HG02852 (cell line): ENCODE measurements around the gene PDGFRA.
"Not testable (repeated sequence)": the region's sequence is repeated elsewhere in the genome, so short reads cannot be mapped to it uniquely, and the experiment has no call there.

Source experiments
- ATAC-seq: cut with Tn5 transposase; IDR thresholded peaks from one replicate; pipeline ENCODE4 v1.9.1; 2021; ENCODE audit warnings: mild to moderate bottlenecking, moderate library complexity; ENCODE audit not compliant: unreplicated experiment

The PDGFRA gene

DNA sequence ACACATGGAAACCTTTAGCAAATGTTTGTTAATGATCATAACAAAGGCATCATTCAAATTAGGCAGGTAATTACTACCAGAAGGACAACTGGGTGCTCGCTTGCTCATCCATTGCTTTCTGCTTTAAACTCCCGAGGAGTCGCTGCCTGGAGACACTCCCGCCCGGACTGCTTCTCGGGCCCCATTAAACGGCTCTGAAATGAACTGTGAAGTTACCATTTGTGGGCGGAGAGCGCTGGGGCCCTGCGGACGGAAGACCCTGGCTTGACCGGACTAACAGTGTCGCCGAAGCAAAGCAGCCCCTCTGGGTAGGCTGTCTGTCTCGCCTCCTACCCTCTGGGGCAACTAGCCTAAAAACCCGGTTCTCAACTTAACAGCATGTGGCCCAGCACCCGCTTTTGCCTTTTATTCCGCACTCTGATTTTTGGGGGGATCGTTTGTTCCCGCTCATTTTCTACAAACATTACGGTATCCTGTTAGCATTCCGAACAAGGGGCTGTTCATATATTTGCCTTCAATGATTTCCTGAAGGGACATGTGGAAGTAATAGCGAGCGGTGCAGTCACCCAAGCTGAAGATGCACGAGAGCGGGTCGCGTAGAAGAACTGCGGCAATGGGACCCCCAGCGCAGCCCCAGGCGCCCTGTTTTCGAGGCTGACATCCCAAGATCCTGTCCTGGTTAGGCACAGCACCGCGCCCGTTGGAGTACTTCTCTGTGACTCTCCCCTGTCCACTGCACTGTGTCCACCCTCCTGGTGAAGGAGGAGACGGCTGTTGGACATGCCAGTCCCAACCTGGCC is 1.6 kb upstream of the PDGFRA start:
- ATAC-seq, result peak; percentile 14

DNA sequence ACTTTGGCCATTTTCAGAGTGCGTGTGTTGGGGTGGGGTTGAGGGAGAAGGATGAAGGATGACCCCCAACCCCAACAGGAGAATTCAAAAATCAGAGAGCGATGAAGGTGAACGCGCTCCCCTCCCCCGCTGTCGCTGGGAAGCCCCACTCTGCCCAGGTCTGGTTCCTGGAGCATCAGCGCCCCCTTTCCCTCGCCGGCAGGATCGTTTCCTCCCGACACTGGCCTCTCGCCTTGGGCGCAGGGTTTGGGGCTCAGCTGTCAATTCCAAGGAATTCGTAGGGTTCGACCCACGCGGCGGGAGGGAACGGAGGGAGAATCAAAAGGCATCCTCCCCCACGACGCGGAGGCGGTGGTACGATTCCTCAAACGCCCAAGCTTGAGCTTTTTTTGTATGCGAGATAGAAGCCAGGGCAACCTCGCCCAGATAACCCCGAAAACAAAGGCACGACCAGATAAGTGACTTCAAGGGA is 1.0 kb upstream of the PDGFRA start:
- peak; percentile 61 for ATAC-seq

DNA sequence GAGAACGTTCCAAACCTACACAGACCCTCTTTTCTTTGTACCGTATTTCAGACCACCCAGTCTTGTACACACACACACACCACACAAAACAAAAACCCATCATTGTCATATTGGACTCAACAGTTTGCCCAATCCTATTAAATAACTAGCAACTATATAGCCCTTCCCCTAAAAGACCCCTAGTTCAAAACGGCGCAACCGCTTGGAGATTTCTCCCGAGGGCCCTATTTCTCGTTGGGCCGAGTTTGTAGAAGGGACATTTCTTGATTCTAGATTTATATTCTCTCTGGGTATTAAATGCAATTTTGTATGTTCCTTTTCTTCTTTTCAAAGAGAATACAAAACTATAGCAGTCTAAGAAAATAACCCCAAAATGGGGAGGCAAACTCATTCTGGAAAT is 547 bp upstream of the PDGFRA start:
- no peak for ATAC-seq

DNA sequence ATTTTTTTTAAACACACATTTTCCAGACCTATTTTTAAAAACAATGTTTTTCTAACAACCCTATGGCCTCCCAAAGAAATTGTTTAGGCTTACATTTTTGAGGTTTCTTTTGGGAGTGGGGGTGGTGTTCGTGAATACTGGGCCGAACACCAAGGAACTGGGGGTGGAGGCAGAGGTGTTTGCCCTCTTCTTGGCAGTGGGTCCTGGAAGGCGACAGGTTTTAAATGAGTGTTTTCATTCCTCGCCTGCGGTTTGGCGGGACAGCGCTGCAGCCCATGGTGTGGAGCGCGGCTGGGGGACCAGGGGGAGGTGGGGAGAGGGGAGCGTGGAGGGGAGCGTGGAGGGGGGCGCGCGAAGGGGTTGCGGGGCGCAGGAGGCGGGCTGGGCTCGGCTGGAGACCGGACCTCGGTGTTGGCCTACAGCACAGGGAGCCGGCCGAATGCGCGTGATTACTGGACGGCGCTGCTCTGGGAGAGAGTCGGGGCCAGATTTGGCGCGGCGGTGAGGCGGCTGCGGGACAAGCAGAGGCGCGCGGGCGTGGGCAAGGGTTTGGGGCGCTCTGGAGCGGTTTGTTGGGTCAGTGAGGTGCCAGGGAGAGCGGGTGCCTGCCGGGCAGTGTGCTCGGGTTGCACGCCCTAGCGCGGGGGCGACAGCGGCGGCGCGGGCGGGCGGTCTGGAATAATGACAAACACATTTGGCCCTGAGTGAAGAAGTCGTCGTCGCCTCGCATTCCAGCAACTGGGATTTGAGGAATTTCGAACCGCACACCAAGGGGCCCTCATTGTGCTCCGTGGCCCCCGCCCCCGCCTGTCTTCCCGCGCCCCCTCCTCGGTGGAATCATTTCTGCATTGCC is 764 bp downstream of the PDGFRA start:
- ATAC-seq, result no peak

DNA sequence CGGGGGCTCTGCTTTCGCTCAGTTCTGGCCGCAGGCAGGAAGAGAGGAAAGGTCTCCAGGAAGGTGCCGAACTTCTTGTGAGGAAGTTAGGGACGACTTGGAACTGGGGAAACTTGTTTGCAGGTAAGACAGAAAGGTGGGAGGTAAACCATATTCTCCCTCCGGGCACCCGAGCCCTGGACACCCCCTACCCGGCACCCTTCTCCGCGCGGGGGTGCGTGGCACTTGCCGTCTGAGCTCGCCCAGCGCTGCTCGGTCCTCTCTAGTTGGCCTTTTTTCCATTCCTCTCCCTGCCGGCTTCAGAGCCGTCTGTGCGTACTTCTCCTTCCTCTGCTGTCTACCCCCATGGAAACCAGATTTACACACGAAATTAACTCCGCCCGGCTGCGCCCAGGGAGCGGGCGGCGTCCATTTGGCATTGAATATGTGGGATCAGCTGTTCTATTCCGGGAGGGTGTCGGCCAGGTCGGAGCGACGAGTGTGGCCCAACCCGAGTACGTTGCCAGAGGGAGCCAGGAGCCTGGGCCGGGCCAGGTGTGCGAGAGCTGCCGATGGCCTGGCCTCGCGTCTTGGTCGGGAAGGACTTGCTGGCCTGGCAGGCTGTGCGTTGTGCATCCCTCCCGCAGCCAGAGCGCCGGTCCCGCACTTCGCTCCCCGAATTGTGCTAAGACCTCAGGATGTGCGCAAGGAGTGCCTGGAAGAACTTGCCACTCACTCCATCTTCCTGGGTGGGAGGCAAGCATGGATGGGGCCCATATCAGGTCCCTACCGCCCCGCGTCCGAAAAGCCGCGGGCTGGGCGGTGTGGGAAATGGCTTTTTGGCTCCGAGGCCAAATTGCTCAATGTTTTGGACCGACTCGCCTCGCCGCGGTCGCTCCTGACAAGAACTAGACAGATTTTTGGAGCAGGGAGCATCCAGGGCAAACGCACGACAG is 1.7 kb downstream of the PDGFRA start:
- no peak for ATAC-seq

DNA sequence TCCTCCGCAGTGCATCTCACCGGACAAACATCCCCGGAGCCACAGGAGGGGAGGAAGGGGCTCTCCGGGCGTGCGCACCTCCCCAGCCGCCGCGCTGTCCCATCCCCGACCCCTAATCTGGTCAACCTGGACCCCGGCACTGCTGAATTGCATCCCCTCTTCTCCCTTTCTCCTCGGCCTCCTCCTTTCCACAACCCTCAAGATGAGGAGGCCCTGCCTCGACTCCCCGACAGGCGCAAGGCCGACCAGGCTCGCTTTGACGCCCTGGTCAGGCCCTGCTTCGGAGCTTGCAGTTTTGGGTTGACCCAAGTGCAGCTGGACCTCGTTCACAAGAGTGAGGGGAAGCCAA is 2.3 kb downstream of the PDGFRA start:
- no peak for ATAC-seq

DNA sequence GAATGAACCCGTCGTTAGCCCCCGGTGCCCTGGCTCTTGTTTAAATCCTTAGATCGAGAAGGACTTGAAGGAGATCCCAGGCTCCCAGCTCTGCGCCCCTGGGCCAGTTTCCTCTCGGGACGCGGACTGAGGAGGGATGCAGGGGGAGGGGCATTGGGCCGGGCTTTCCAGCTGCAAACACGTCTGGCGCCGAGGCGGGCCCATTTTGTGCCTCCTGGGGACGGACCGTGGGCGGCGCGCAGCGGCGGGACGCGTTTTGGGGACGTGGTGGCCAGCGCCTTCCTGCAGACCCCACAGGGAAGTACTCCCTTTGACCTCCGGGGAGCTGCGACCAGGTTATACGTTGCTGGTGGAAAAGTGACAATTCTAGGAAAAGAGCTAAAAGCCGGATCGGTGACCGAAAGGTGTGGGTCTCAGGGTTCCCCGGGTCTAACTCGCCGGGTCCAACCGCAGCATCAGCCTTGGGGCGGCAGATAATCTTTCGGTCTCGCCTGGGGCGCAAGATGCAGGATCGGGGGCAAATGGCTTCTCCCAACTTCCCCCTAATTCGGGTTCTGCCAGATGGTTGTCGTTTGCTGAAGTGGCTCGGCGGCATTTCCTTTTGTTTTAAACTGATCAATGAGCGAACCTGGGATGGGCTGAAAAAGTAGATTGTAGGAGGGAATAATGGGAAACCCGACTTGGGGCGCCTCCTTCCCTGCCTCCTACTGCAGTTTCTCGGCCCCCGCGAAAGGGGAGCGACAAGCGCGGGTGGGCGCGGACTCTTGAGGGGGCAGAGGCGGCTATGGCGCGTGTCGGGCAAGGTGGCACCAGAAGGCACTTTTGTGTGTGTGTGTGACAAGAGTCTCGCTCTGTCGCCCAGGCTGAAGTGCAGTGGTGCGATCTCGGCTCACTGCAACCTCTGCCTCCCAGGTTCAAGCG is 2.9 kb downstream of the PDGFRA start:
- no peak for ATAC-seq

DNA sequence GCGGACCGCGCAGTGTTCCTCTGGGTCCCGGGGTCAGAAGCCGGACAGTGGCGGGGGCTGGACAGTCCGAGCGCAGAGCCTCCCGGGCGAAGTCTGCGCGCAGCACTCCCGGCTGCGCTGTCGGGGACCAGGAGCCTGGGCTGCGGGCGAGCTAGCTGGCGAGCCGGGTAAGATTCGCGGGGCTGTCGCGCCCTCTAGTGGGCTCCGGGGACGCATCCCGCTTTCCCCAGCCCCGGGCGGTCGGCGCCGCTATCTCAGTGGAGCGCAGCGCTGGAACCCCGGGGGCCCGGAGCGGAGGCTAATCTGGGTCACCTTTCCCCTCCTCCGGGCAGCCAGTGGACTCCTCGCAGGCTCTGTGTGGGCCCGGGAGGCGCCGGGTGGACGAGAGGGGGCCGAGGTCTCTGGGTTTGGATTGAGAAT is 4.2 kb downstream of the PDGFRA start:
- peak; percentile 88 for ATAC-seq

DNA sequence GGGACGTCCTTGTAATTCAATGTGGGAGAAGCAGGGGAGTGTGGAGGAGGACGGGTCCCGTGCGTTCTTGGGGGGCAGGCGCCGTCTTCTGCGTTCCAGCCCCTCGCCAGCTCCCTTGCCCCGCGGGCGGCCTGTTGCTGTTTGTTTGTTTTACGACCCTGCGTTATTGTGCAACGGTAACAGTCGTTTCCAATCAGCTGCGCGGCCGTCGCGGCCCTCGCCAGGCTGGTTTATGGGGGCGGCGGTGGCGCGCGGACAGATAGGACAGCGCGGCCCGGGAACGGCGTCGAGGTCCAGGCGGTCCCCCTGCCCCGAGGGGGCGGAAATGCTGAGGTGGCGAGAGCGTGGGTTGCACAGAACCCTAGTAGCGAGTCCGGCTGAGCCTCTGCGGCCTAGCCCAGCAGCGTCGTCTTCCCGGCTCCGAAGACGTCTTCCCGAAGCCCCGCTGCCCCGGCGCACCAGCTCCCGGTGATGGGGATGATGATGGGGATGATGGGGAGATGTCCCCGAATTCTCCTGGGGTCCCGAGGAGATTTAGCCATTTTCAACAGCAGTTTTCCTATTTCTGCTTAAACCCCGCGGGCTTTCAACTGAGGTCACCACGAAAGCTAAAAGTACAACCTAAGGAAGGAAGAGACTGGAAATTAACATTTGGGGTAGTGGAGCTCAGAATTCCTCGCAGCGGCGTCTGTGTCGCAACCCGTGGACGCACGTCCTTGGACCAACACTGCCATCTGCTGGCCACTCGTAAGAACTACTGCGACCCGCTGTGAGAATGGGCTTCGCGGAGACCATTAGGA is 4.8 kb downstream of the PDGFRA start:
- peak; percentile 49 for ATAC-seq

DNA sequence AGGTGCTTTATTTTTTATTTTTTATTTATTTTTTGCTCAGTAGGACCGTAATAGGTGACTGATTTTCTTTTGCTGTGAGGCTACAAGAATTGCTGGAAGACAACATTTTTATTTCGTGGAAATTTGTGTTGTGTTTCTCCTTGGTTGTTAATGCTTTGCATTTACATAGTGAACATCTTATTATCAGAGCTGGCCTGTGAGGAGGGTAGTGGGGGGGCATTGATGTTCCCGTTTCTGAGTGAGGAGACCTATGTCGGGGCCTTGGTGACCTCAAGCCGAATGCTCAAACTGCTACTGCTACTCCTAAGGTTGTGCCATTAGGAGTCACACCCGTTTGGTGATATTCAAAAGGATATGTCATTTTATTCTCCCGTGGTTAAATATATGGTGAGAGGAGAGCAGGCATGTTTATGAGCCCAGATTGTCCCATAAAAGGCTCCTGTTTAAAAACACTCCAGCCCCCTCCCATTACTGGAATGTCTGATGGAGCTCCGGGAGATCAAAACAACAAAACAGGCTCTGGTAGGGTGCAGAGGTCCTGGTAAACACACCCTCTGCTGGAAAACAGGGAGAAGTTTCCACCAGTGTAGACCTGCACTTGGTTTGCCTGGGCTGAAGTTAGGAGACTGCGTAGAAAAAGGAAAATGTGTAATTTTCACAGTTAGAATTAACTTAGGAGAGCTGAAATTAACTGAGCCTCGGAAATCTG is 5.6 kb downstream of the PDGFRA start:
- ATAC-seq, result no peak

DNA sequence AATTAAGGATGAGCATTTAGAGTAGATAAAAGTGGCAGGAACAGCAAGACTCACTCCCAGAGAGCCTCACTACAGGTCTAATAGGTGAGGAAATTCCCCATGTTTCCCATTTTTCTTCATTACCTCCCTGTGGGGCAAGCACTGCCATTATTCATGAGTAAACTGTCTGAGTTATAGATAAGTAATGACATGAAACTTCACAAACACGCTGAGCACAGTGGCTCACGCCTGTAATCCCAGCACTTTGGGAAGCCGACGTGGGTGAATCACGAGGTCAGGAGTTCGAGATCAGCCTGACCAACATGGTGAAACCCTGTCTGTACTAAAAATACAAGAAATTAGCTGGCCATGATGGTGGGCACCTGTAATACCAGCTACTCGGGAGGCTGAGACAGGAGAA is 7.2 kb downstream of the PDGFRA start:
- ATAC-seq, result not testable (repeated sequence)

DNA sequence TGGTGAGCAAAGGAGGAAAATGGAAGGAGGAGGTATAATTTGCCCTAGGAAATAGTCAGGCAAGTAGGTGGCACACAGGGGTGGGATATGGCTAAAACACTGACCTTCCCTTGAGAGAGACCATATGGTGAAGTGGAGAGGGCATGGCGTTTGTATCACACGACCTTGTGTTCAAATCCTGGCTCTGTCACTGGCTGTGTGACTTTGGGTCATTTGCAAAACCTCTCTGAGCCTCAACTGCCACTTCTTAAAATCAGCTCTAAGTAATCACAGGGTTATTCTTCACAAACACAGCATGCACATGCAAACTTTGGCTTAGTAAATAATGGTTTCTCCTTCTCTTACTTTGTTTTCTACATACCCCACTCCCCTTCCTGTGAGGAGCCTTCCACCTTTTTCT is 8.7 kb downstream of the PDGFRA start:
- no peak for ATAC-seq

DNA sequence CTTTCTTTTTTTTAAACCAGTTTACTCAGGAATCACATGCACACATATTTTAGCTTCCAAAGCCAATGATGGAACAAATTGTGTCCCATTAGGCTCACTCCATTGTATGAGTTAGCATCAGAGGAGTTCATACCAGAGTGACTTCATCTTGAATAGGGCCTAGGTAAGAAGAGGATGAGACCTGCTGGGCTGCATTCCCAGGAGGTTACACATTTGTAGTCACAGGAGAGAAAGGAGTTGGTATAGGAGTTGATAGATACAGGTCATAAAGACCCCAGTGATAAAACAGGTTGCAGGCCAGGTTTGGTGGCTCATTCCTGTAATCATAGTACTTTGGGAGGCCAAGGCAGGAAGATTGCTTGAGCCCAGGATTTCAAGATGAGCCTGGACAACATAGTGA is 9.3 kb downstream of the PDGFRA start:
- ATAC-seq, result no peak

DNA sequence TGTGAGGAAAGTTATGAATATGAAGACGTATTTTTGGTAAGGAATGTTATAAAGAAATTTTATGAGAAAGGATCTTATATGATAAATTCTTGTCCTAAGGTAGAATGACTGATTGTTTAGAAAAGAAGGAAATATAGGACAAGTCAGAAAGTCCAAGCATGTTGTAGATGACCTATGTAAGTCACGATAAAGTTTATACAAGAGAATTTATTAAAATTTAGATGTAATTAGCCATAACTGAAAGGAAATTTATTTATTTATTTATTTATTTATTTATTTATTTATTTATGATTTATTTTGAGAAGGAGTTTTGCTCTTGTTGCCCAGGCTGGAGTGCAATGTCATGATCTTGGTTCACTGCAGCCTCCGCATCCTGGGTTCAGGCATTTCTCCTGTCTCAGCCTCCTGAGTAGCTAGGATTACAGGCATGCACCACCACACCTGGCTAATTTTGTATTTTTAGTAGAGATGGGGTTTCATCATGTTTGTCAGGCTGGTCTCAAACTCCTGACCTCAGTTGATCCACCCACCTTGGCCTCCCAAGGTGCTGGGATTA is 12.3 kb downstream of the PDGFRA start:
- ATAC-seq, result not testable (repeated sequence)

DNA sequence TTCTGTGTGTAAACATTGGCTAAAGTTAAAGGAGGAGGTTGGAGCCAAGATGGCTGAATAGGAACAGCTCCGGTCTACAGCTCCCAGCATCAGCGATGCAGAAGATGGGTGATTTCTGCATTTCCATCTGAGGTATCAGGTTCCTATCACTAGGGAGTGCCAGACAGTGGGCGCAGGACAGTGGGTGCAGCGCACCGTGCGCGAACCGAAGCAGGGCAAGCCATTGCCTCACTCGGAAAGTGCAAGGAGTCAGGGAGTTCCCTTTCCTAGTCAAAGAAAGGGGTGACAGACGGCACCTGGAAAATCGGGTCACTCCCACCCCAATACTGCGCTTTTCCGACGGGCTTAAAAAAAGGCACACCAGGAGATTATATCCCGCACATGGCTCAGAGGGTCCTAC is 14.4 kb downstream of the PDGFRA start:
- ATAC-seq, result not testable (repeated sequence)

DNA sequence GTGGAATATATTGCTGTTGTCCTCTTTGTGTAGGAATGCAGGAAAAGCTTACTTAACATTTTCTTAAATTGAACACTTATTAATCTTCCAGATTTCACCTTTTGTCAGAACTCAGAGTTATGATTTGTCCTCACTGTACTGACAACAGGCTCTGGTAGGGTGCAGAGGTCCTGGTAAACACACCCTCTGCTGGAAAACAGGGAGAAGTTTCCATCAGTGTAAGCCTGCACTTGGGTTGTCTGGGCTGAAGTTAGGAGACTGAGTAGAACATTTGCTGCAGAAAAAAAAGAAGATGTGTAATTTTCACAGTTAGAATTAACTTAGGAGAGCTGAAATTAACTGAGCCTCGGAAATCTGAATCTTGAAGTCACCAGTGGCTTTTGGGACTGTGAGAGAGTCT is 23.2 kb downstream of the PDGFRA start:
- not testable (repeated sequence) for ATAC-seq

DNA sequence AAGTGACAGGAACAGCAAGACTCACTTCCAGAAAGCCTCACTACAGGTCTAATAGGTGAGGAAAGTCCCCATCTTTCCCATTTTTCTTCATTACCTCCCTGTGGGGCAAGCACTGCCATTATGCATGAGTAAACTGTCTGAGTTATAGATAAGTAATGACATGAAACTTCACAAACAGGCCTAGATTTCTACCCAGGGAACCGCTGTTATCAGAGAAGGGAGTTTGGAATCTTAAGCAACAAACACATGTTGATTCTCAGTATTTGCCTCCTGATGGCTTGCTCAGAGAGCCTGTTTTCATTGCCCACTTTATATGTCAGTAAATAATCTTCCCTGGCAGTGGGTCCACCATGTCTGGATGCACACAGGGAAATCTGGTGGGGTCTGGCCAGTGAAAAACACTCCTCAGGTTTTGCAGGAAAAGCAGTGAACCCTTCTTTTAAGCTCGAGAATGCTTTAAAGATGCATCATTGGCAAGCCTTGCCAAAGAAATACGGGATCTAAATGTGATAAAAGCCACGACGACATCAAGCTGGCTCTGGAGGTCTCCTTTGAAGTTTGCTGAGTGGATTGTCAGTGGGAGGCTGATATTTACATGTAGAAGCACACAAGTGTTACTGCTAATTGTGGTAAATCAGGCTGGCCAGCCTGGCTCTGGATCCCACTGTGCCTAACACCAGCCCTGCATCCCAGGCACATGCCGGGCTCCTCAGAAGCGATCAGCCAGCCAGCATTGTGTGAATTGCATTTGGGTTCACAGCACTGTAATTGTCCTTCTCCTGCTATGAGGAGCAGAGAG is 25.2 kb downstream of the PDGFRA start:
- no peak for ATAC-seq

DNA sequence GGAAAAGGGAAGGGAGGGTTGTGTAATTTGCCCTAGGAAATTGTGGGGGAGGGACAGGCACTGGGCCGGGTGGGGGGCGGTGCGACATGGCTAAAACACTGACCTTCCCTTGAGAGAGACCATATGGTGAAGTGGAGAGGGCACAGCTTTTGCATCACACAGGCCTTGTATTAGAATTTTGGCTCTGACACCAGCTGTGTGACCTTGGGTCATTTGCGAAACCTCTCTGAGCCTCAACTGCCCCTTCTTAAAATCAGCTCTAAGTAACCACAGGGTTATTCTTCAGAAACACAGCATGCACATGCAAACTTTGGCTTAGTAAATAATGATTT is 25.8 kb downstream of the PDGFRA start:
- no peak for ATAC-seq
